Measurements from ENCODE around the gene RBM28. TPM values are rescaled to one million over a fixed set of nuclear protein-coding genes. Genes with fewer than 3 reads are reported as not detected.

Gene RBM28
- 10 to 100 TPM; 80.2 to 81.8 TPM for total RNA-seq

- peaks cover 20% of the 10 kb centered on the region for H3K4me1 Mint-ChIP-seq
- H3K27ac Mint-ChIP-seq, result peak within 1 kb of the TSS; percentile 93
- H3K27me3 Mint-ChIP-seq, result peaks cover 5% of the 10 kb centered on the region
- H3K9me3 Mint-ChIP-seq, result no peaks in the 10 kb centered on the region
- peak within 1 kb of the TSS; percentile 84 for H3K4me3 Mint-ChIP-seq
- peaks cover 3% of the 10 kb centered on the region for H3K36me3 Mint-ChIP-seq
- peak; percentile 83 for DNase-seq
Observed at GRCh38 chr7:128343554-128344430, at the start of gene RBM28. TSS of gene RBM28 (minus strand) at chr7:128343908. CDS start at chr7:128343793, 115 bp downstream.

GRCh38 chr7:128392446-128393327 is 49.0 kb upstream of the RBM28 start:
- Mint-ChIP-seq H3K4me3 (no peak overlapping the region), H3K36me3 (peaks cover 6% of the 10 kb centered on the region), H3K27me3 (peaks cover 8% of the 10 kb centered on the region), H3K9me3 (no peaks in the 10 kb centered on the region), H3K27ac (no peak overlapping the region), H3K4me1 (peaks cover 2% of the 10 kb centered on the region)
- no peak for DNase-seq

- Mint-ChIP-seq H3K27me3 (peaks cover 10% of the 10 kb centered on the region), H3K9me3 (no peaks in the 10 kb centered on the region), H3K4me3 (no peak overlapping the region), H3K4me1 (peaks cover 2% of the 10 kb centered on the region), H3K27ac (no peak overlapping the region), H3K36me3 (peaks cover 3% of the 10 kb centered on the region)
- DNase-seq, result no peak
Observed at GRCh38 chr7:128391805-128392204, 48.1 kb upstream of the RBM28 start.

GRCh38 chr7:128390871-128391565 is 47.3 kb upstream of the RBM28 start:
- peaks cover 10% of the 10 kb centered on the region for H3K27me3 Mint-ChIP-seq
- H3K27ac Mint-ChIP-seq, result no peak overlapping the region
- H3K36me3 Mint-ChIP-seq, result no peaks in the 10 kb centered on the region
- no peaks in the 10 kb centered on the region for H3K9me3 Mint-ChIP-seq
- peaks cover 2% of the 10 kb centered on the region for H3K4me1 Mint-ChIP-seq
- no peak for DNase-seq
- H3K4me3 Mint-ChIP-seq, result no peak overlapping the region

- no peaks in the 10 kb centered on the region for H3K36me3 Mint-ChIP-seq
- peaks cover 2% of the 10 kb centered on the region for H3K4me1 Mint-ChIP-seq
- no peaks in the 10 kb centered on the region for H3K9me3 Mint-ChIP-seq
- H3K4me3 Mint-ChIP-seq, result no peak overlapping the region
- H3K27me3 Mint-ChIP-seq, result peaks cover 10% of the 10 kb centered on the region
- H3K27ac Mint-ChIP-seq, result no peak overlapping the region
- no peak for DNase-seq
Observed at GRCh38 chr7:128389618-128390329, 46.1 kb upstream of the RBM28 start.

GRCh38 chr7:128389085-128389617 is 45.4 kb upstream of the RBM28 start:
- Mint-ChIP-seq H3K9me3 (no peaks in the 10 kb centered on the region), H3K4me3 (no peak overlapping the region), H3K36me3 (no peaks in the 10 kb centered on the region), H3K27me3 (peaks cover 10% of the 10 kb centered on the region), H3K4me1 (peaks cover 2% of the 10 kb centered on the region), H3K27ac (no peak overlapping the region)
- no peak for DNase-seq

GRCh38 chr7:128388145-128388485 is 44.4 kb upstream of the RBM28 start:
- no peak overlapping the region for H3K27ac Mint-ChIP-seq
- no peak for DNase-seq
- H3K4me1 Mint-ChIP-seq, result peaks cover 2% of the 10 kb centered on the region
- H3K4me3 Mint-ChIP-seq, result no peak overlapping the region
- no peaks in the 10 kb centered on the region for H3K36me3 Mint-ChIP-seq
- H3K27me3 Mint-ChIP-seq, result peaks cover 10% of the 10 kb centered on the region
- no peaks in the 10 kb centered on the region for H3K9me3 Mint-ChIP-seq

- DNase-seq, result peak; percentile 65
- no peaks in the 10 kb centered on the region for H3K9me3 Mint-ChIP-seq
- no peak overlapping the region for H3K27ac Mint-ChIP-seq
- H3K4me3 Mint-ChIP-seq, result no peak overlapping the region
- H3K27me3 Mint-ChIP-seq, result peaks cover 10% of the 10 kb centered on the region
- H3K36me3 Mint-ChIP-seq, result no peaks in the 10 kb centered on the region
- peaks cover 2% of the 10 kb centered on the region for H3K4me1 Mint-ChIP-seq
Observed at GRCh38 chr7:128387216-128388144, 43.8 kb upstream of the RBM28 start.

- Mint-ChIP-seq H3K4me3 (no peak overlapping the region), H3K36me3 (no peaks in the 10 kb centered on the region), H3K27me3 (peaks cover 10% of the 10 kb centered on the region), H3K9me3 (no peaks in the 10 kb centered on the region), H3K27ac (no peak overlapping the region), H3K4me1 (peaks cover 2% of the 10 kb centered on the region)
- no peak for DNase-seq
Observed at GRCh38 chr7:128385988-128386925, 42.5 kb upstream of the RBM28 start.

GRCh38 chr7:128384726-128385125 is 41.0 kb upstream of the RBM28 start:
- Mint-ChIP-seq H3K36me3 (no peaks in the 10 kb centered on the region), H3K9me3 (no peaks in the 10 kb centered on the region), H3K4me1 (no peaks in the 10 kb centered on the region), H3K27me3 (peaks cover 10% of the 10 kb centered on the region), H3K4me3 (no peak overlapping the region), H3K27ac (no peak overlapping the region)
- no peak for DNase-seq

- H3K4me1 Mint-ChIP-seq, result no peaks in the 10 kb centered on the region
- DNase-seq, result no peak
- H3K27ac Mint-ChIP-seq, result no peak overlapping the region
- no peak overlapping the region for H3K4me3 Mint-ChIP-seq
- H3K9me3 Mint-ChIP-seq, result no peaks in the 10 kb centered on the region
- H3K27me3 Mint-ChIP-seq, result peaks cover 10% of the 10 kb centered on the region
- no peaks in the 10 kb centered on the region for H3K36me3 Mint-ChIP-seq
Observed at GRCh38 chr7:128383776-128384175, 40.1 kb upstream of the RBM28 start.

GRCh38 chr7:128381161-128381821 is 37.6 kb upstream of the RBM28 start:
- Mint-ChIP-seq H3K27ac (no peak overlapping the region), H3K9me3 (no peaks in the 10 kb centered on the region), H3K27me3 (no peaks in the 10 kb centered on the region), H3K4me1 (no peaks in the 10 kb centered on the region), H3K36me3 (no peaks in the 10 kb centered on the region), H3K4me3 (no peak overlapping the region)
- DNase-seq, result peak; percentile 44
